ENCODE measurements around the gene ADAMTS6. TPM values are rescaled to one million over a fixed set of nuclear protein-coding genes. Genes with fewer than 3 reads are reported as not detected.

Gene ADAMTS6
- total RNA-seq, 1 experiment from 2014 or later = 2.8 TPM

GRCh38 chr5:65244031-65244430, 237.7 kb downstream of the ADAMTS6 start:
- ATAC-seq (no peak), DNase-seq (ENCODE audit: low spot score) (no peak)
- Mint-ChIP-seq H3K4me3 (no peak overlapping the region), H3K4me1 (peaks cover 27% of the 10 kb centered on the region), H3K27ac (no peak overlapping the region), H3K27me3 (ENCODE audit: low read depth) (no peaks in the 10 kb centered on the region), H3K36me3 (no peaks in the 10 kb centered on the region), H3K9me3 (no peaks in the 10 kb centered on the region)
- ChIA-PET POLR2A (no interaction called here), CTCF (interaction anchor here (1.2 kb wide), 1 partner anchor 11 kb away, joined by 4 read pairs; no protein-coding TSS in a partner anchor)
- TF ChIP-seq ARID4B (CRISPR knock-in tag; IDR thresholded peaks at IDR 0.05; ENCODE audit: borderline replicate concordance) (no peak), CREM (CRISPR knock-in tag; IDR thresholded peaks at IDR 0.05) (no peak), FOXP1 (CRISPR knock-in tag; IDR thresholded peaks at IDR 0.05; ENCODE audit: borderline replicate concordance) (no peak), ESRRA (CRISPR knock-in tag; IDR thresholded peaks at IDR 0.05; ENCODE audit: borderline replicate concordance) (no peak), NR2C2 (CRISPR knock-in tag; IDR thresholded peaks at IDR 0.05) (no peak), ZNF512 (CRISPR knock-in tag; IDR thresholded peaks at IDR 0.05; ENCODE audit: borderline replicate concordance) (no peak), HMGA2 (CRISPR knock-in tag; IDR thresholded peaks at IDR 0.05) (no peak), MLX (CRISPR knock-in tag; IDR thresholded peaks at IDR 0.05) (no peak), ATF2 (CRISPR knock-in tag; IDR thresholded peaks at IDR 0.05; ENCODE audit: borderline replicate concordance, low read depth) (no peak), NFYB (CRISPR knock-in tag; conservative IDR thresholded peaks at IDR 0.05; ENCODE audit: low read depth) (no peak)
- TF ChIP-seq, protein P1, sequence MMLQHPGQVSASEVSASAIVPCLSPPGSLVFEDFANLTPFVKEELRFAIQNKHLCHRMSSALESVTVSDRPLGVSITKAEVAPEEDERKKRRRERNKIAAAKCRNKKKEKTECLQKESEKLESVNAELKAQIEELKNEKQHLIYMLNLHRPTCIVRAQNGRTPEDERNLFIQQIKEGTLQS (CRISPR knock-in tag; conservative IDR thresholded peaks at IDR 0.05) = no peak

- ChIA-PET POLR2A (no interaction called here), CTCF (interaction anchor here (1.2 kb wide), 1 partner anchor 12 kb away, joined by 4 read pairs; no protein-coding TSS in a partner anchor)
- ATAC-seq = no peak
- TF ChIP-seq ATF1 (CRISPR knock-in tag; IDR thresholded peaks at IDR 0.05) = no peak
- no peak for TF ChIP-seq ZNF416 (CRISPR knock-in tag; IDR thresholded peaks at IDR 0.05)
- TF ChIP-seq GRHL2 (CRISPR knock-in tag; IDR thresholded peaks at IDR 0.05; ENCODE audit: insufficient replicate concordance, severe bottlenecking) = no peak
- TF ChIP-seq CREB1 (CRISPR knock-in tag; IDR thresholded peaks at IDR 0.05) = no peak
- no peak for TF ChIP-seq TCF7 (CRISPR knock-in tag; IDR thresholded peaks at IDR 0.05; ENCODE audit: low read depth)
- no peak for TF ChIP-seq ZNF219 (CRISPR knock-in tag; IDR thresholded peaks at IDR 0.05; ENCODE audit: borderline replicate concordance)
- TF ChIP-seq, protein P2, sequence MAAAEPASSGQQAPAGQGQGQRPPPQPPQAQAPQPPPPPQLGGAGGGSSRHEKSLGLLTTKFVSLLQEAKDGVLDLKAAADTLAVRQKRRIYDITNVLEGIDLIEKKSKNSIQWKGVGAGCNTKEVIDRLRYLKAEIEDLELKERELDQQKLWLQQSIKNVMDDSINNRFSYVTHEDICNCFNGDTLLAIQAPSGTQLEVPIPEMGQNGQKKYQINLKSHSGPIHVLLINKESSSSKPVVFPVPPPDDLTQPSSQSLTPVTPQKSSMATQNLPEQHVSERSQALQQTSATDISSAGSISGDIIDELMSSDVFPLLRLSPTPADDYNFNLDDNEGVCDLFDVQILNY (CRISPR knock-in tag; IDR thresholded peaks at IDR 0.05) = no peak
- TF ChIP-seq, protein P3, sequence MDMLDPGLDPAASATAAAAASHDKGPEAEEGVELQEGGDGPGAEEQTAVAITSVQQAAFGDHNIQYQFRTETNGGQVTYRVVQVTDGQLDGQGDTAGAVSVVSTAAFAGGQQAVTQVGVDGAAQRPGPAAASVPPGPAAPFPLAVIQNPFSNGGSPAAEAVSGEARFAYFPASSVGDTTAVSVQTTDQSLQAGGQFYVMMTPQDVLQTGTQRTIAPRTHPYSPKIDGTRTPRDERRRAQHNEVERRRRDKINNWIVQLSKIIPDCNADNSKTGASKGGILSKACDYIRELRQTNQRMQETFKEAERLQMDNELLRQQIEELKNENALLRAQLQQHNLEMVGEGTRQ (CRISPR knock-in tag; IDR thresholded peaks at IDR 0.05) = no peak
- TF ChIP-seq JUN (CRISPR knock-in tag; IDR thresholded peaks at IDR 0.05) = no peak
- no peak for TF ChIP-seq ZNF121 (CRISPR knock-in tag; IDR thresholded peaks at IDR 0.05)
- TF ChIP-seq, protein P4, sequence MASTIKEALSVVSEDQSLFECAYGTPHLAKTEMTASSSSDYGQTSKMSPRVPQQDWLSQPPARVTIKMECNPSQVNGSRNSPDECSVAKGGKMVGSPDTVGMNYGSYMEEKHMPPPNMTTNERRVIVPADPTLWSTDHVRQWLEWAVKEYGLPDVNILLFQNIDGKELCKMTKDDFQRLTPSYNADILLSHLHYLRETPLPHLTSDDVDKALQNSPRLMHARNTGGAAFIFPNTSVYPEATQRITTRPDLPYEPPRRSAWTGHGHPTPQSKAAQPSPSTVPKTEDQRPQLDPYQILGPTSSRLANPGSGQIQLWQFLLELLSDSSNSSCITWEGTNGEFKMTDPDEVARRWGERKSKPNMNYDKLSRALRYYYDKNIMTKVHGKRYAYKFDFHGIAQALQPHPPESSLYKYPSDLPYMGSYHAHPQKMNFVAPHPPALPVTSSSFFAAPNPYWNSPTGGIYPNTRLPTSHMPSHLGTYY (CRISPR knock-in tag; IDR thresholded peaks at IDR 0.05) = no peak
- no peak for TF ChIP-seq CREM (CRISPR knock-in tag; IDR thresholded peaks at IDR 0.05)
- TF ChIP-seq JAZF1 (CRISPR knock-in tag; IDR thresholded peaks at IDR 0.05) = no peak
- Mint-ChIP-seq H3K4me1 (peaks cover 26% of the 10 kb centered on the region), H3K4me3 (no peak overlapping the region), H3K9me3 (no peaks in the 10 kb centered on the region), H3K27me3 (ENCODE audit: low read depth) (no peaks in the 10 kb centered on the region), H3K27ac (no peak overlapping the region), H3K36me3 (no peaks in the 10 kb centered on the region)
- no peak for DNase-seq (ENCODE audit: low spot score)
These were observed 238.6 kb downstream of the ADAMTS6 start for GRCh38 chr5:65243161-65243560.
